GM19395 (cell line): Measurements from ENCODE around the gene PTPN1.
"Not testable (repeated sequence)": the region's sequence is repeated elsewhere in the genome, so short reads cannot be mapped to it uniquely, and the experiment has no call there.

Source experiments
- ATAC-seq: cut with Tn5 transposase; IDR thresholded peaks from one replicate; pipeline ENCODE4 v1.9.1; 2021; ENCODE audit warnings: mild to moderate bottlenecking, moderate library complexity; ENCODE audit not compliant: unreplicated experiment

The PTPN1 gene

GRCh38 chr20:50478162-50478990 is 31.8 kb upstream of the PTPN1 start:
- ATAC-seq = peak; percentile 76

- no peak for ATAC-seq
Measured at GRCh38 chr20:50481741-50482140, 28.4 kb upstream of the PTPN1 start.

DNA sequence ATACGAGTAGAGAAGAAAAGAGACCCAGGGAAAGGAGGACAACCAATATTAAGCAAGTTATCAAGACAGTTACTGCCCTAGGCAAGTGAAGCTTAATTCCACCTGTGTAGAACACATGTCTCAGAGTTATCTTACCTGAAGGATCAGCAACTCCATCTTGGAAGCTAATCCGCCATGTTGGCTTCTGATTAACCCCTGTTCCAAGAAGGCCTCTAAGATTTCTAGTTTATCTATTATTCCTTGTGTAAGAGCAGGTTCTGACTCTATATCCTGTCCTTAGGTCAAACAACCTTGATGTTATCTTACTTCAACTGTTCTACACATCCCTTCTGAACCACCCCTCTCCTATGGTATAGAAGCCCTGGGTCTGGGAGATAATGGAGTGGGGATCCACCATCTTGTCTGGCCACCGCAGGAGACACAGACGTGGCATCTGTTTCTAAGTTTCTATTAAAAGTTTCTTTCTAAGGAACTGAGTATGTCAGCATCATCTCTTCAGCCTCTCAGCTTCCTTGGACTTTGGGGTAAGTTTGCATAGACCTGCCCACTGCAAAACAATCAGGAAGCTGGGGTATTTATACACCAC is 27.7 kb upstream of the PTPN1 start:
- ATAC-seq = no peak

DNA sequence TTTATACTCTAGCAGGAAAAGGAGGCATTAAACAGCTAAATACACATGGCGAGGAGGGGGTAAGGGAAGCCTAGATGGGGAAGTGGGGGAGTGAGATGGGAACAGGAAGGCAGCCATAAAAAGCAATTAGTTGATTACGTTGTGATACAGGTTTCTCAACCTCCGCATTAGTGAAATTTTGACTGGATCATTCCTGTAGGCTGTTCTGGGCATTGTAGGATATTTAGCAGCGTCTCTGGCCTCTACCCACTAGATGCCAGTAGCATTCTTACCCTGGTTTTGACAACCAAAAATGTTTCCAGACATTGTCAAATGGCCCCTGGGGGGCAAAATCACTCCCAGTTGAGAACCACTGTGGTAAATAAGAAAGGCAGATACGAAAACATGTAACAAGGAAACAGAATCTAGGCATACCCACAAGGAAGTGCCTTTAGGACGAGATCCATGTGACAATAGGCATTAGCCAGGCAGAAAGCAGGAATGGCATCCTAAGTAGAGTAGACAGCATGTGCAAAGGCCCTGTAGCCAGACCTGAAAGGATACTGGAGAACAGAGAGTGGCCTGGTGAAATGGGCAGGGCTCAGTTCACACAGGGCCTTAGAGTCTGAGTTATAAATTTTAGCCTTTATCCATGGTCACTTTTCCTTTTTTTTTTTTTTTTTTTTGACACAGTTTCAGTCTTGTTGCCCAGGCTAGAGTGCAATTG is 25.8 kb upstream of the PTPN1 start:
- no peak for ATAC-seq

DNA sequence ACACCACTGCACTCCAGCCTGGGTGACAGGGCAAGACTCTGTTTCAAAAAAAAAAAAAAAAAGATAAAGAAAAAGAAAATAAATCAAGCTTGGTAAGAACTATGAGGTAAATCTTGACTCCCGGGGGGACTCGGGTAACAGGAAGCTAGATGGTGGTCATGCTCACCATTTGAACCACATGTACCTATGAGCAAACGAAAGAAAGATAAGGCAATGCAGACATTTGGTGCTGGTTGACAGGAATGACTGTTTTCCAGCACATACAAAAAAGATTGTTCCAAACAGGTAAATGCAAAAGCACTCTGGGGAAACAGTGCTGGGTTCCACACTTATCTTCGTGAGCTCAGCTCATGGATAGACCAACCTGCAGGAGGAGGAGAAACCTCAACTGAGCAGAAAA is 22.8 kb upstream of the PTPN1 start:
- no peak for ATAC-seq

- ATAC-seq = no peak
Measured at GRCh38 chr20:50488236-50488806, 21.9 kb upstream of the PTPN1 start.

DNA sequence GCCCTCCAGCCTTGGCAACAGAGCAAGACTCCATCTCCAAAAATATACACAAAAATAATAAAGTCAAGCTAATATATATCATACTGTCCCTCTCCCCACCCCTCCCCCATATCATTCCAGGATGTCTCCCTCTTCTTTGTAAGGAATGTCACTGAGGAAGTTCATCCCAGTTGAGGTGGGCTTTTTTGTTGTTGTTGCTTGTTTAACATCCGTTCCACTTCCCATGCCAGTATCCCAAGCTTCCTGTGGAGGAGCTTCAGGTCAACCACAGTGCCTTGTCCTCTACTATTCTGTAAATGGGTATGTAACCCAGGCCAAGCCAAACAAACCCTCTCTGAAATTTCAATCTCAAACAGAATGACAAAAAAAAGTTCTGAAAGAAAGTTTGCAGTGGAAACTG is 19.0 kb upstream of the PTPN1 start:
- no peak for ATAC-seq

DNA sequence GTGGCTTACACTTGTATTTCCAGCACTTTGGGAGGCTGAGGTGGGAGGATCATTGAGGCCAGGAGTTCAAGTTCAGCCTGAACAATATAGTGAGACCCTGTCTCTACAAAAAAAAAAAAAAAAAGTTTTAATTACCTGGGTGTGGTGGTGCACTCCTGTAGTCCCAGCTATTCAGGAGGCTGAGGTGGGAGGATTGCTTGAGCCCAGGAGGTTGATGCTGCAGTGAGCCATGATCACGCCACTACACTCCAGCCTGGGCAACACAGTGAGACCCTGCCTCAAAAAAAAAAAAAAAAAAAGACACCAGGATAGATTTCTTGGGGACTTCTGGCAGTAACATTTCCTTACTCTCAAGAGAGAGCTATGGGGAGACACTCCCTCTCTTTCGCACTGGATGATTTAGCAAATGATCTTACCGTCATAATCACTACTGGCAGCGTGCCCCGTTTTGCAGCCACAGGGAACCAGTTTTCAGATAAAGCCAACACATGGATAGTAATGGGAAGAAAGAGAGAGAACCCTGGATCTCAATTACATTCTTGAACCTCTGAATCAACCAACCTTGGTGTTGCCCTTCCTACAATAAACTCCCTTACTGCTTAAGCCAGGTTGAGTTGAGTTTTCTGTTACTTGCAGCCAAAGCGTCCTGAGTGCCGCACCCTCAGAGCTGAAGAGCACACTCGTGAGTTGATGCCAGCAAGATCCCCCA is 18.1 kb upstream of the PTPN1 start:
- no peak for ATAC-seq

DNA sequence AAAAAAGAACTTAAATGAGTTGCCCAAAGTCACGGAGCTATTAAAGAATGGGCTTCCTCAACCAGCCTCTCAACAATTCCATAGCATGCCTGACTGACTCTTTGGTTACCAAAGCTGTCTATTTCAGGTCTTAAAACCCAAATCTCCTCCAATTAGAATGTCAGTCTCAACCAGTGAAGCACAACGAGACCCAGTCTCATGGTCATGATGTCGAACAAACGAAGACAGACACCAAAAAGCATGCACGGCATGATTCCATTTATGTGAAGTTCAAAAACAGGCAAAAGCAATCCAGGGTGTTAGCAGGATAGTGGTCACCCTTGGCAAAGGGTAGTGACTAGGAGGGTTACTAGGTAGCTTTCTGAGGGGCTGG is 16.3 kb upstream of the PTPN1 start:
- ATAC-seq = no peak

- no peak for ATAC-seq
Measured at GRCh38 chr20:50494428-50494827, 15.8 kb upstream of the PTPN1 start.

DNA sequence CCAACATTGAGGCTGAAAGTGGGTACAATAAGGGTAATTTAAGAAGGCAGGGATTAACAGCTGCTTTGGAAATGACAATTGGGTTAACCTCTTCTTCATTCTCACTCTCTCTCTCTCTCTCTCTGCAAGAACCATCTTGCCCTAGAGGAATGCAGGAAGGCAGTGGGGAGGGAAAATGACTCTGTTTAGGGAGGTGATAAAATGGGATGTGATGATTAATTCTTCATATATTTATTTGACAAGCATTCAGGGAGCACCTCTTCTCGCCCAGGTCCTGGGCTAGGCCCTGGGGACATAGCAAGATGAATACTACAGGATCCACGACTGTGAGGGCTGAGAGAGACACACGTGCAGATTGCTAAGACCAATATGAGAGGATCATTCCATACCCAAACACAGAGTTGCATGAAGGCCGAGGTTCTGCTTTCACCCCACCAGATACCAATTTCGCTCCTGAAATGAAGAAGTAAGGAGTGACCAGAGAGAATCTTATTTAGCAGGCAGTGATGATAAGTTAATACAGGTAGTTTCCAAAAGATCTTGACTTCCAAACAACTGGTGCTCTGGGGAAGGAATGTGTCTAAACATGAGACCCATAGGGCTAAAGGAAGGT is 13.3 kb upstream of the PTPN1 start:
- ATAC-seq = no peak

DNA sequence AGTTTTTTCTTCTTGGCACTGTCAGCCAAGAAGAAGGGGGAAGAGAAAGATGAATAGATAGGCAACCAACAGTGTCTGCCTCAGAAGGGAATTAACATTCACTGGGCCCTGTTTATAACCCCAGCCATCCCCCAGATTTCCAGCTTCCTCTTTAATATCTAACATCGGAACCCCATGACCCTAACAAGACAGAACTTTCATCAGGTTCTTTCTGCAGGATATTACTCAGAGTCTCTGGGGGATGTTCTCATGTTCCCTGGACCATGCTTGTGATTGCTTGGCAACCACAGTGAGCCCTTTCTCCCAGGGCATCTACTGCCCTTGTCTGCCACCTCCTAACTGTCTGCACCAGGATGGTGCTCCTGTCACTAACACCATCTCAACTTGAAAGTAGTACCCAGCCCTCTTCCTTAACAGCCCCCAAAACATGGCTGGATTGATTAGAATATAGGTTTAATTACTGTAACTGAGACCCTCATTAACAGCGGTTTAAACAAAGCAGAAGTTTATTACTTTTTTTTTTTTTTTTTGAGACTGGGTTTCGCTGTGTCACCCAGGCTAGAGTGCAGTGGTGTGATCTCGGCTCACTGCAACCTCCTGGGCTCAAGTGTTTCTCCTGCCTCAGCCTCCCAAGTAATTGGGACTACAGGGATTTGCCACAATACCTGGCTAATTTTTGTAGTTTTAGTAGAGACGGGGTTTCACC is 12.0 kb upstream of the PTPN1 start:
- no peak for ATAC-seq

DNA sequence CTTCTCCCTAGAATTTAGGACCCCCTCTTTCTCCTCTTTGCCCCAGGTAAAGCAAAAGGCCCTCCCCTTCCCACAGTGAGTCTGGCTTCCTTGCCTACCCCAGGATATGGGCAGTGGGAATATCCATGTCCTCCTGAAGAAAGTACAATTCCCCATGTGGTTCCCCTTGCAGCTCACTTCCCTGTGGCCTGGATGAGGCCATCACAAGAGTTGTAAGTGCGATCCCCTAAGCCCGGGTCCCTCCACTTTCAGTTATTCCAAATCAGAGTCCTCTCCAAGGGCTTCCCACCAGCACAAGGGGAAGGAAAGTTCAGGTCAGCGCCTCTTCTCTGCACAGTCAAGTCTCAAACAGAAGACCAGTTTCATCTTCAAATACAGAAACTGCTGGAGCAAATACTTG is 10.2 kb upstream of the PTPN1 start:
- no peak for ATAC-seq

DNA sequence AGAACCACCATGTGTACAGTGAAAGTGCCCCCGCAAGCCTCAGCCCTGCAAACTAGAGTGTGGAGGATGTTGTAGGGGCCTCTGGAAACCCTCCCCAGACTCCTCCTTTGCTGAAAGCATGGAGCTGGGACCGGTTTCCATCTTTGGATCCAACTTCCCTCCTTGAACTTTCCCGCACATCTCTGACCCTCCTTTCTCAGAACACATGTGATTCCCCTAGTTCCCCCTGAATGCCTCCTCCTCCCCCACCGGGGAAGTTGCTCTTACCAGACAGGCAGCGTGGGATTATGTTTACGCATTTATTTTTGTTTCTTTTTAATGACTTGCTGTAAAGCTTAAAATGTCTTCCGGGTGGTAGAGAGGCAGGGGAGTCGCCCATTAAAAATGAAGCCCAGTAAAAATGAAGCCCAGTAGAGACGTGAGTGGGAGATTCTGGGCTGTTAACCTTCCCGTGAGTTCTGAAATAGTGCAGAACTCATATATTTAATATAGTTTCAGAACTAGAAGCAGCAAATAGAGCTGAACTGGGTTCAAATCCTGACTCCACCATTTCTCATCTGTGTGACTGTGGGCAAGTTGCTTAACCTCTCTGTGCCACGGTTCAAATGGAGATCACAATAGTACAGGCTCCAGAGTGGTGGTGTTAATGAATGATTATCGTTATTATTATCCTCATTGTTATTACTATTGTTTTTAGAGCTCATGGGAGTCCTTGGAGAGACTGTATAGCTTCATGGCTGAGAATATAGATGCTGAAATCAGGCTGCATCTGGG is 8.0 kb upstream of the PTPN1 start:
- ATAC-seq = no peak

- ATAC-seq = no peak
Measured at GRCh38 chr20:50504231-50504823, 5.9 kb upstream of the PTPN1 start.

DNA sequence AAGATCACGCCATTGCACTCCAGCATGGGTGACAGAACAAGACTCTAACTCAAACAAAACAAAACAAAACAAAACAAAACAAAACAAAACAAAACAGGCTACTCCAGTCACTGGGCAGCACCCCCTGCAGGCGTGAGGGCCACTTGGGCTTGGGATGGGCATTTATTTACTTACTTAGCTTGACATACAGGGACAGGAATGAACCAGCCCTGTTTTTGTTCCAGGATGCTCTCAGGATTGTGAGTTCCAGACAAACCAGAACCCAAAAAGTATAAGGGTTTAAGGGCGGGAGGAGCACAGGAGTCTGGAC is 4.0 kb upstream of the PTPN1 start:
- no peak for ATAC-seq

- ATAC-seq = not testable (repeated sequence)
Measured at GRCh38 chr20:50507745-50508144, 2.4 kb upstream of the PTPN1 start.

DNA sequence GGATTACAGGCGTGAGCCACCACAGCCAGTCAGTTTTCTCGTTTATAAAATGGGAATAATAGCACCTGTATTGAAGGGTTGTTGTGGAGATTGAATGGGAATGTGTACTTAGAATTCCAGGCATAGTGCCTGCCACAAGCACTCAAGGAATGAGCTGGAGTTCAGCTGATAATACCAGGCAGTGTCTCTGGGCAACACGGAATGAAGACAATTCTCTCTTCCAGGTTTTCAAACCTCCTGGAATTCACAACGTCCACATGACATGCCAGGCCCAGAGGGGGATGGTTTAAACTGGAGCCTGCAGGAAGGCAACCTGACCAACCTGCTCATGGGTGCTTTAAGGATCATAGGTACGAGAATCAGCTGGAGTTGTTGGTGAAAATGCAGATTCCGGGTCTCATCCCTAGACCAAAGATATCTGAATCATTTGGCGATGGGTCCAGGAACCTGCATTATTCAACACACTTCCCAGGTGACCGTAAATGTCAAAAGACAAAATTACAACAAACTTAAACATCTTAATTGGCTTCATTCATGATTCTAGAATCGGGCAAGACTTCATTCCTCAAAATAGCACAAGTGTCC is 1.9 kb upstream of the PTPN1 start:
- ATAC-seq = no peak
